NB4 (cell line): ENCODE measurements around the gene SLC25A2.
"Not testable (repeated sequence)": the region's sequence is repeated elsewhere in the genome, so short reads cannot be mapped to it uniquely, and the experiment has no call there.

Experiments
- DNase-seq: peaks from one replicate; pipeline ENCODE4 v3.0.0; 2010; ENCODE audit warnings: low read depth
- H3K4me3 ChIP-seq: one replicate; pipeline ENCODE4 v1.5.1; 2011; ENCODE audit warnings: mild to moderate bottlenecking, low read depth, low read length, moderate library complexity
- MAX ChIP-seq: IDR thresholded peaks from 2 replicates; pipeline ENCODE4 v1.6.1; 2011; ENCODE audit warnings: low read depth, low read length
- MYC ChIP-seq: IDR thresholded peaks from 2 replicates; pipeline ENCODE4 v1.6.1; 2011; ENCODE audit warnings: low read depth, low read length
- POLR2A ChIP-seq: IDR thresholded peaks from 2 replicates; pipeline ENCODE4 v1.6.1; 2011; ENCODE audit warnings: mild to moderate bottlenecking; ENCODE audit not compliant: insufficient read length; ENCODE audit errors: extremely low read depth
- TF ChIP-seq, protein P1 (sequence below): IDR thresholded peaks from one replicate; pipeline ENCODE4 v1.5.1; 2012; ENCODE audit warnings: low read depth, low read length

SLC25A2 gene

DNA sequence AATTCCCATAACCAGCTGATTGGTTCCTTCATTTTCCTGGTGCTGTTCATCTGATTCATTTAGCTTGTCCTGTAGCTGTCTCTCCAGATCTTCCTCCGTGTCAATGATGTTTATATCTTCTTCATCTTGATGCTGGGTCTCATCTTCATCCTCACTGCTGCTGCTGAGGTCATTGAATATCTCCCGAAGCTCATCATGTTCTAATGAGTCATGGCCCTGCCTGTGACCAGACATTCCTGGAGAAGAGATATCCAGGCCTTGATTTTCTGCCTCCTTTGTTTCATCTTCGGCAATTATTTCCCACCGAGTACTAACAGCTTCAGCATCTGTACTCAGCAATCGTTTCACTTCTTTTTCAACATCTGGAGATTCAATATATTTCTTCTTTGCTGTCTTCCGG, 15.4 kb upstream of the SLC25A2 start:
- no peak for DNase-seq
- H3K4me3 ChIP-seq: peak overlapping the region; percentile 91
- TF ChIP-seq POLR2A (no peak), MYC (no peak), MAX (no peak)
- TF ChIP-seq, protein P1, sequence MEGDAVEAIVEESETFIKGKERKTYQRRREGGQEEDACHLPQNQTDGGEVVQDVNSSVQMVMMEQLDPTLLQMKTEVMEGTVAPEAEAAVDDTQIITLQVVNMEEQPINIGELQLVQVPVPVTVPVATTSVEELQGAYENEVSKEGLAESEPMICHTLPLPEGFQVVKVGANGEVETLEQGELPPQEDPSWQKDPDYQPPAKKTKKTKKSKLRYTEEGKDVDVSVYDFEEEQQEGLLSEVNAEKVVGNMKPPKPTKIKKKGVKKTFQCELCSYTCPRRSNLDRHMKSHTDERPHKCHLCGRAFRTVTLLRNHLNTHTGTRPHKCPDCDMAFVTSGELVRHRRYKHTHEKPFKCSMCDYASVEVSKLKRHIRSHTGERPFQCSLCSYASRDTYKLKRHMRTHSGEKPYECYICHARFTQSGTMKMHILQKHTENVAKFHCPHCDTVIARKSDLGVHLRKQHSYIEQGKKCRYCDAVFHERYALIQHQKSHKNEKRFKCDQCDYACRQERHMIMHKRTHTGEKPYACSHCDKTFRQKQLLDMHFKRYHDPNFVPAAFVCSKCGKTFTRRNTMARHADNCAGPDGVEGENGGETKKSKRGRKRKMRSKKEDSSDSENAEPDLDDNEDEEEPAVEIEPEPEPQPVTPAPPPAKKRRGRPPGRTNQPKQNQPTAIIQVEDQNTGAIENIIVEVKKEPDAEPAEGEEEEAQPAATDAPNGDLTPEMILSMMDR: no peak

DNA sequence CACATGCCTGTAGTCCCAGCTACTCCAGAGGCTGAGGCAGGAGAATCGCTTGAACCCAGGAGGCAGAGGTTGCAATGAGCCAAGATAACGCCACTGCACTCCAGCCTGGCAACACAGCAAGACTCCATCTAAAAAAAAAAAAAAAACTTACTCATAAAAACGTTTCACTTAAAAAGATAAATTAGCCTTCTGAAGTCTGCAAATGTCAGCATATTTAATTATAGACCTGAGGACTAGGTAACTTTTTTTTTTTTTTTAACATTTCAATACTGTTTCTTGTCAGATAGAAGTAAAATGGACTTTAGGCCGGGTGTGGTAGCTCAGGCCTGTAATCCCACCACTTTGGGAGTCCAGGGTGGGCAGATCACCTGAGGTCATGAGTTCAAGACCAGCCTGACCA, 13.1 kb upstream of the SLC25A2 start:
- not testable (repeated sequence) for DNase-seq, H3K4me3 ChIP-seq

DNA sequence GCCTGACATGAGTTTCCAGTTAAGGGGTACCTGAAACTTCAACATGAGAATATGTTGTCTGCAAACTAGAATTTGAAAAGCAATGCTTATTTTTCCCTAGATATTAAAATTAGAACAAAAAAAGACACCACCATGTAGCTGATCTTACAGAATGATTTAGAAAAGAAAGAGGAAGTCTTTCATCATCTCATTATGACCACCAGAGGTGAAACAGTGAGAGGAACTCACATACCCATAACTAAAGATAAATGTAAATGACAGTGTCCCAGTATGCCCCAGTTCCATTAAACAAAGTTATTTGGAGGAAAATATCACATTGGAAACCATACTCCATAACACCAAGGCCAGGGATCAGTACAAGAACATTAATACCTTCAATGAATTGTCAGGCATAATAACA, 9.9 kb upstream of the SLC25A2 start:
- TF ChIP-seq MAX (no peak), MYC (no peak), POLR2A (no peak)
- TF ChIP-seq, protein P1: no peak
- H3K4me3 ChIP-seq: no peak overlapping the region
- DNase-seq: peak; percentile 41

DNA sequence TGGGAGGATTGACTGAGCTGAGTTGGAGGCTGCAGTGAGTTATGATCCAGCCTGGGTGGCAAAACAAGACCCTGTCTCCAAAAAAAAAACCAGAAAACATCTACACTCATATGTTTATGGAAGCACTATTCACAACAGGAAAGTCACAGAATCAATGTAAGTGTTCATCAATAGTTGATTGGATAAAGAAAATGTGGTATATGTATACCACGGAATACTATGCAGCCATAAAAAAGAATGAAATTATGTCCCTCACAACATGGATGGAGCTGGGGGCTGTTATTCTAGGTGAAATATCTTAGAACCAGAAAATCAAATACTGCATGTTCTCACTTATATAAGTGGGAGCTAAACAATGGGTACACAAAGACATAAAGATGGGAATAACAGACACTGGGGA, 2.8 kb upstream of the SLC25A2 start:
- no peak for DNase-seq
- TF ChIP-seq POLR2A (no peak), MAX (no peak), MYC (no peak)
- TF ChIP-seq, protein P1: no peak
- H3K4me3 ChIP-seq: no peak overlapping the region

DNA sequence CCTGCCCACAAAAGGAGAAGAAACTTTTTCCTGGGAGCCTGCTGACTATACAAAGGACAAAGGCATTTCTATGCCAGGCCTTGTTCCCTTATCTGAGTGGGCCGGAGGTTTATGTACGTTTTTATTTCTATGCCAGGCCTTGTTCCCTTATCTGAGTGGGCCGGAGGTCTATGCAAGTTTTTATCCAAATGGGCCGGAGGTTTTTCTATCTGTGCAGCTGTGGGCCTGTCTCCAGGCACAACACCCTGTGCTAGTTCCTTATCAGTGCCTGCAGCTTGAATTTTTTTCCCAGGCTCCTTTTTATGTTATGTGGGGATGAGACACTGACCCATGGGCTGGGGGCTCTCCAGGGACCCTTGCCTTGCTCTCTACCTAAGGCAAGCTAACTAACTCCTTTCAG, 5.5 kb downstream of the SLC25A2 start:
- DNase-seq: no peak
- no peak for TF ChIP-seq MYC
- TF ChIP-seq, protein P1: no peak
- TF ChIP-seq MAX: no peak
- no peak for TF ChIP-seq POLR2A
- H3K4me3 ChIP-seq: no peak overlapping the region

DNA sequence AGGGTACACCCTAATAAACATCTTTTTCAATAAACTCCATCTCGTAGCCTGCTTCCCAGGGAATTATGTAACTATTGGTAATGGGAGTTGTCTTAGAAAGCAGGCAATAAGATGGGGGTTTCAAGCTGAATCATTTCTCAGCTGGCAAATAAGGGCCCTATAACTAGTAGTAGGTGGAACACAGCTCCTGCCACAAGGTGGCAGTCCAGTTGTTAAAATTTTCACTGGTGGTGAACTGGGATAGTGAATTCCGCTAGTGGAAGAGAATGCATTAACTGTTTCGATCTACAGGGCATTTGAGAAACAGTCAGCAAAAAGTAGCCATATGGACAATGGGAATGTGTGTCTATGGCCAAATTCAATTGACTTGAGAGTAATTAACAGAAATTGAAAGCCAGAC, 30.9 kb downstream of the SLC25A2 start:
- no peak for TF ChIP-seq MYC
- TF ChIP-seq, protein P1: peak; percentile 25
- H3K4me3 ChIP-seq: no peak overlapping the region
- peak; percentile 24 for DNase-seq
